NT2/D1 (cell line): ENCODE data around the gene ATXN7.

Experiments used
- SUZ12 ChIP-seq: IDR thresholded peaks from 2 replicates; pipeline ENCODE4 v1.6.1; 2011; ENCODE audit not compliant: insufficient read length, insufficient read depth; ENCODE audit errors: extremely low read depth
- YY1 ChIP-seq: IDR thresholded peaks from 2 replicates; pipeline ENCODE4 v1.6.1; 2011; ENCODE audit not compliant: insufficient read length, insufficient read depth
- ZNF274 ChIP-seq: IDR thresholded peaks from 2 replicates; pipeline ENCODE4 v1.6.1; 2011; ENCODE audit warnings: mild to moderate bottlenecking, low read depth, low read length

DNA sequence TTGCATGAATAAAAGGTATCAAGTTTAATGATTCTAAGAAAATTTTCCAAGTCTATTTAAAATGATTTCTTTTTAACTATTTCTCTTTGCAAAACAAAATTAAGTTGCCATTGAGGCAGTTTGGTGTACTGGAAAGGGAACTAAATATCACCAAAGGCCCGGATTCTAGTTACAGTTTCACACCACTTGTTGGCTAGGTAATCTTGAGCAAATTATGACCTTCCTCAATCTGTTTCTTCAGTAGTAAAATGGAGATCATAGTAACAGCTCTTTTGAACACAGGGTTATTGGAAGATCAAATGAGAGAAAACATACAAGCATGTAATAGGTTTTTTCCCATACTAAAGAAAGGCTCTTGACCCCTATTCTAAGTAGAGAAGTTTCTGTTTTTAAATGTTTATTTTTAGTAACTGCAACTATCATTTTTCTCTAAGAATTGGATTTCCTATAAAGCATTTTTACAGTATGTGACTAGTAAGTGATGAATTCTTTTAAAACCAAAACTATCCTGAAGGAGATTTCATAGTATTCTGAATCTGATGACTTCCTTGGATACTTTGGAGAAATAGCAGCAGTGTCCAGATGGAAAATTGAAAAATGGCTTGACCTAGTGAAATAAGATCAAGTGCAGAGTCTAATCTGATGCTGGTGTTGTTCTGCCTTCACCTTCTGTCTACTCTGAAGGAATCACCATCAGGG, 32.8 kb downstream of the ATXN7 start:
- TF ChIP-seq ZNF274 (no peak), SUZ12 (no peak), YY1 (no peak)
